Stomach smooth muscle (tissue), 2 donors: ENCODE measurements around the gene C11orf86.
"Not testable (repeated sequence)": the region's sequence is repeated elsewhere in the genome, so short reads cannot be mapped to it uniquely, and the experiment has no call there.

Source experiments
- H3K27ac ChIP-seq: one replicate; pipeline ENCODE4 v1.7.0; 2013; ENCODE audit warnings: mild to moderate bottlenecking, low read length, inconsistent platforms
- H3K27me3 ChIP-seq, 2 donors: one replicate each; pipeline ENCODE4 v1.7.0; 2013; ENCODE audit warnings: low read length in 2 of 2; ENCODE audit not compliant: insufficient read depth in 2 of 2, control insufficient read depth in 1 of 2
- H3K36me3 ChIP-seq, 2 donors: one replicate each; pipeline ENCODE4 v1.7.0; 2013; ENCODE audit warnings: low read length in 2 of 2; ENCODE audit not compliant: control insufficient read depth in 2 of 2, insufficient read depth in 2 of 2
- H3K4me1 ChIP-seq: one replicate; pipeline ENCODE4 v1.7.0; 2013; ENCODE audit warnings: low read length; ENCODE audit not compliant: control insufficient read depth, insufficient read depth
- H3K4me3 ChIP-seq, 2 donors: one replicate each; pipeline ENCODE4 v1.7.0; 2013; ENCODE audit warnings: low read length in 2 of 2
- H3K9ac ChIP-seq, 2 donors: one replicate each; pipeline ENCODE4 v1.7.0; 2013; ENCODE audit warnings: low read length in 2 of 2, mild to moderate bottlenecking in 1 of 2
- H3K9me3 ChIP-seq, 2 donors: one replicate each; pipeline ENCODE4 v1.7.0; 2013; ENCODE audit warnings: low read length in 2 of 2; ENCODE audit not compliant: control insufficient read depth in 2 of 2
- donor health status: healthy.
- donor health status: Pancreatic carcinoma.

C11orf86 gene

GRCh38 chr11:66951927-66952337 lies 23.2 kb upstream of the C11orf86 start:
- no peaks in the 10 kb centered on the region for H3K4me1 ChIP-seq
- no peaks in the 10 kb centered on the region for H3K9me3 ChIP-seq
- no peak overlapping the region for H3K4me3 ChIP-seq
- H3K27me3 ChIP-seq = no peaks in the 10 kb centered on the region
- H3K9ac ChIP-seq = no peak overlapping the region
- H3K27ac ChIP-seq = no peak overlapping the region
- no peaks in the 10 kb centered on the region for H3K36me3 ChIP-seq

GRCh38 chr11:66953081-66953833 lies 21.8 kb upstream of the C11orf86 start:
- H3K4me3 ChIP-seq = no peak overlapping the region
- peaks cover 4% of the 10 kb centered on the region for H3K4me1 ChIP-seq
- no peaks in the 10 kb centered on the region for H3K36me3 ChIP-seq
- H3K27me3 ChIP-seq = no peaks in the 10 kb centered on the region
- no peaks in the 10 kb centered on the region for H3K9me3 ChIP-seq
- H3K27ac ChIP-seq = no peak overlapping the region
- no peak overlapping the region for H3K9ac ChIP-seq

- Histone ChIP-seq H3K36me3 (no peaks in the 10 kb centered on the region), H3K27me3 (no peaks in the 10 kb centered on the region), H3K27ac (no peak overlapping the region), H3K9me3 (no peaks in the 10 kb centered on the region), H3K4me1 (peaks cover 9% of the 10 kb centered on the region), H3K9ac (no peak overlapping the region), H3K4me3 (no peak overlapping the region)
These were observed 18.3 kb upstream of the C11orf86 start for GRCh38 chr11:66956689-66957290.

- H3K27ac ChIP-seq = no peak overlapping the region
- peak overlapping the region; percentile 60 to 80 for H3K4me3 ChIP-seq
- no peaks in the 10 kb centered on the region for H3K9me3 ChIP-seq
- H3K9ac ChIP-seq = peak overlapping the region in 1 of 2 donors; percentile 36
- no peaks in the 10 kb centered on the region for H3K36me3 ChIP-seq
- H3K27me3 ChIP-seq = no peaks in the 10 kb centered on the region
- H3K4me1 ChIP-seq = peaks cover 9% of the 10 kb centered on the region
These were observed 17.2 kb upstream of the C11orf86 start for GRCh38 chr11:66957971-66958231.

GRCh38 chr11:66958232-66958955 lies 16.7 kb upstream of the C11orf86 start, which contains the start of gene PC:
Gene PC, minus strand, starts transcription at chr11:66958383. Its CDS starts 86,224 bp downstream, at chr11:66872159.
- Histone ChIP-seq H3K4me3 (peak within 1 kb of the TSS; percentile 60 to 80), H3K36me3 (no peaks in the 10 kb centered on the region), H3K9me3 (no peaks in the 10 kb centered on the region), H3K4me1 (peaks cover 9% of the 10 kb centered on the region), H3K9ac (peak within 1 kb of the TSS in 1 of 2 donors; percentile 55), H3K27ac (peak within 1 kb of the TSS; percentile 64), H3K27me3 (no peaks in the 10 kb centered on the region)

GRCh38 chr11:66958956-66959274 lies 16.2 kb upstream of the C11orf86 start:
- Histone ChIP-seq H3K27ac (peak overlapping the region; percentile 64), H3K9me3 (no peaks in the 10 kb centered on the region), H3K27me3 (no peaks in the 10 kb centered on the region), H3K36me3 (no peaks in the 10 kb centered on the region), H3K9ac (peak overlapping the region in 1 of 2 donors; percentile 55), H3K4me3 (peak overlapping the region; percentile 55 to 79), H3K4me1 (peaks cover 9% of the 10 kb centered on the region)

GRCh38 chr11:66961691-66962213 lies 13.4 kb upstream of the C11orf86 start:
- not testable (repeated sequence) for H3K9me3 ChIP-seq

GRCh38 chr11:66962247-66962646 lies 12.9 kb upstream of the C11orf86 start:
- no peaks in the 10 kb centered on the region for H3K36me3 ChIP-seq
- no peaks in the 10 kb centered on the region for H3K9me3 ChIP-seq
- H3K4me3 ChIP-seq = no peak overlapping the region
- no peaks in the 10 kb centered on the region for H3K27me3 ChIP-seq
- peaks cover 9% of the 10 kb centered on the region for H3K4me1 ChIP-seq
- H3K27ac ChIP-seq = no peak overlapping the region
- no peak overlapping the region for H3K9ac ChIP-seq

More at GRCh38 chr11:66961691-66962213, 13.4 kb upstream of the C11orf86 start:
- not testable (repeated sequence) for H3K9ac ChIP-seq, H3K4me1 ChIP-seq, H3K27me3 ChIP-seq, H3K27ac ChIP-seq, H3K4me3 ChIP-seq, H3K36me3 ChIP-seq

- H3K9me3 ChIP-seq = no peaks in the 10 kb centered on the region
- H3K36me3 ChIP-seq = no peaks in the 10 kb centered on the region
- no peak overlapping the region for H3K9ac ChIP-seq
These were observed 12.3 kb upstream of the C11orf86 start for GRCh38 chr11:66962801-66963200.

GRCh38 chr11:66964495-66964894 lies 10.6 kb upstream of the C11orf86 start:
- H3K27ac ChIP-seq = no peak overlapping the region
- no peaks in the 10 kb centered on the region for H3K27me3 ChIP-seq
- no peaks in the 10 kb centered on the region for H3K4me1 ChIP-seq
- H3K9me3 ChIP-seq = no peaks in the 10 kb centered on the region
- H3K36me3 ChIP-seq = no peaks in the 10 kb centered on the region
- no peak overlapping the region for H3K4me3 ChIP-seq
- H3K9ac ChIP-seq = no peak overlapping the region

More at GRCh38 chr11:66962801-66963200, 12.3 kb upstream of the C11orf86 start:
- H3K4me3 ChIP-seq = no peak overlapping the region
- H3K27ac ChIP-seq = no peak overlapping the region
- no peaks in the 10 kb centered on the region for H3K27me3 ChIP-seq
- peaks cover 5% of the 10 kb centered on the region for H3K4me1 ChIP-seq
